Keratinocyte (primary cell): ENCODE data around the gene STARD10. TPM values are rescaled to one million over a fixed set of nuclear protein-coding genes. Genes with fewer than 3 reads are reported as not detected.

Source experiments
- DNase-seq: peaks from one replicate; pipeline ENCODE4 v3.0.0-alpha.2; 2011; ENCODE audit warnings: low read depth, missing footprints, low spot score
- FAIRE-seq: peaks from 2 replicates; lab custom pipeline; 2011; peaks lifted over from hg19 to GRCh38; lab: Jason Lieb, UNC
- H2AFZ ChIP-seq: 2 replicates; pipeline ENCODE4 v1.6.0; 2012; ENCODE audit warnings: low read length, control low read depth, inconsistent platforms; ENCODE audit not compliant: control insufficient read depth
- H3K27ac ChIP-seq: 2 replicates; pipeline ENCODE4 v1.5.1; 2011; ENCODE audit warnings: low read length; ENCODE audit not compliant: control insufficient read depth, insufficient read depth
- H3K27me3 ChIP-seq: 3 replicates; pipeline ENCODE4 v1.6.0; 2011; ENCODE audit warnings: low read length; ENCODE audit not compliant: control insufficient read depth, insufficient read depth; ENCODE audit errors: extremely low read depth
- H3K36me3 ChIP-seq, 2 experiments: 2 replicates in 1 of 2; 3 replicates in 1 of 2; pipeline ENCODE4 v1.5.1; 2011; ENCODE audit warnings: low read length in 2 of 2, mild to moderate bottlenecking in 1 of 2; ENCODE audit not compliant: control insufficient read depth in 2 of 2, insufficient read depth in 2 of 2; ENCODE audit errors: extremely low read depth in 1 of 2
- H3K4me1 ChIP-seq: 3 replicates; pipeline ENCODE4 v1.5.1; 2011; ENCODE audit warnings: low read length; ENCODE audit not compliant: control insufficient read depth, insufficient read depth; ENCODE audit errors: extremely low read depth
- H3K4me2 ChIP-seq: 3 replicates; pipeline ENCODE4 v1.6.0; 2011; ENCODE audit warnings: low read depth, low read length; ENCODE audit not compliant: control insufficient read depth, insufficient read depth; ENCODE audit errors: extremely low read depth
- H3K4me3 ChIP-seq, 3 experiments: fragments of 200-600 bp in 1 of 3; sonication (generic) in 1 of 3; 2 replicates in 2 of 3; 3 replicates in 1 of 3; pipeline ENCODE4 v1.5.1; 2011 to 2016; ENCODE audit warnings: low read length in 3 of 3, mild to moderate bottlenecking in 3 of 3, control low read depth in 2 of 3, inconsistent platforms in 1 of 3, low read depth in 1 of 3, mixed read lengths in 1 of 3, mixed run types in 1 of 3, moderate library complexity in 1 of 3; ENCODE audit not compliant: control insufficient read depth in 2 of 3, insufficient read depth in 2 of 3; ENCODE audit errors: extremely low read depth in 1 of 3
- H3K79me2 ChIP-seq: 2 replicates; pipeline ENCODE4 v1.6.0; 2012; ENCODE audit warnings: low read length; ENCODE audit not compliant: control insufficient read depth, insufficient read depth
- H3K9ac ChIP-seq: 3 replicates; pipeline ENCODE4 v1.6.0; 2011; ENCODE audit warnings: low read length; ENCODE audit not compliant: control insufficient read depth, insufficient read depth; ENCODE audit errors: extremely low read depth
- H3K9me1 ChIP-seq: 3 replicates; pipeline ENCODE4 v1.6.0; 2011; ENCODE audit warnings: low read length; ENCODE audit not compliant: control insufficient read depth, insufficient read depth; ENCODE audit errors: extremely low read depth
- H3K9me3 ChIP-seq: 2 replicates; pipeline ENCODE4 v1.5.1; 2012; ENCODE audit warnings: low read depth, low read length; ENCODE audit not compliant: control insufficient read depth
- H4K20me1 ChIP-seq: 3 replicates; pipeline ENCODE4 v1.6.0; 2011; ENCODE audit warnings: low read length; ENCODE audit not compliant: control insufficient read depth, insufficient read depth; ENCODE audit errors: extremely low read depth
- CTCF ChIP-seq, 3 experiments: IDR thresholded peaks in 1 of 3; conservative IDR thresholded peaks in 1 of 3; optimal IDR thresholded peaks in 1 of 3; 2 replicates in 2 of 3; 3 replicates in 1 of 3; pipeline versions ENCODE3 to v1.5.1; 2011; ENCODE audit warnings: low read length in 3 of 3, mild to moderate bottlenecking in 3 of 3, moderate library complexity in 2 of 3, control low read depth in 1 of 3, inconsistent platforms in 1 of 3; ENCODE audit not compliant: insufficient read depth in 2 of 3; ENCODE audit errors: extremely low read depth in 1 of 3
- EZH2 ChIP-seq: IDR thresholded peaks from one replicate; pipeline ENCODE4 v1.6.1; 2012; ENCODE audit warnings: inconsistent platforms, mild to moderate bottlenecking, low read length, moderate library complexity
- dilution Hi-C: fragments of 300-500 bp; cut with MboI; formaldehyde crosslinking; loops from one replicate; pipeline ENCODE4 v1.7.0; 2020; ENCODE audit warnings: low sequenced_read_pairs; ENCODE audit not compliant: extremely low pct_ligation_motif_present
- polyA plus RNA-seq, 5 experiments: library from polyadenylated mRNA; depleted of rRNA in 3 of 5; stranded (reverse) in 3 of 5; stranded (forward) in 1 of 5; unstranded in 1 of 5; fragments of >200 nt; gene quantifications; 1 replicate in 1 of 5; 2 replicates in 3 of 5; 3 replicates in 1 of 5; pipeline versions ENCODE4 v1.2.1 to v1.2.3, GENCODE V29; 2011 to 2012; ENCODE audit warnings: missing spikeins in 2 of 5, low read depth in 1 of 5, low replicate concordance in 1 of 5

STARD10 gene
- polyA plus RNA-seq, 1 donor (not counting 4 experiments of a cell fraction or from before 2014, with no cell fraction given), result 67.0 TPM

- H3K4me1 ChIP-seq, result no peaks in the 10 kb centered on the region
- peaks cover 3% of the 10 kb centered on the region for H4K20me1 ChIP-seq
- H3K4me2 ChIP-seq, result no peak overlapping the region
- no peak for DNase-seq
- no peaks in the 10 kb centered on the region for H3K27me3 ChIP-seq
- TF ChIP-seq EZH2, result no peak
- no peak for TF ChIP-seq CTCF (optimal IDR thresholded peaks at IDR 0.05 in 1 of 3, IDR thresholded peaks at IDR 0.05 in 1 of 3, conservative IDR thresholded peaks at IDR 0.05 in 1 of 3; ENCODE audit: extremely low read depth in 1 of 3, insufficient read depth in 2 of 3, low read length in 3 of 3)
- no peaks in the 10 kb centered on the region for H3K9me1 ChIP-seq
- no peak for FAIRE-seq
- peaks cover 44 to 47% of the 10 kb centered on the region in 2 experiments for H3K36me3 ChIP-seq
- no peaks in the 10 kb centered on the region for H3K9me3 ChIP-seq
- H2AFZ ChIP-seq, result no peak overlapping the region
- dilution Hi-C loops, result no loop called here
- H3K4me3 ChIP-seq, result no peak overlapping the region
- H3K9ac ChIP-seq, result no peak overlapping the region
- no peaks in the 10 kb centered on the region for H3K79me2 ChIP-seq
- no peak overlapping the region for H3K27ac ChIP-seq
Measured at GRCh38 chr11:72706579-72706978, 87.3 kb downstream of the STARD10 start.

GRCh38 chr11:72705442-72706365, 88.1 kb downstream of the STARD10 start:
- Histone ChIP-seq H3K9me3 (no peaks in the 10 kb centered on the region), H3K9ac (no peak overlapping the region), H3K27ac (no peak overlapping the region), H4K20me1 (peaks cover 2% of the 10 kb centered on the region), H3K9me1 (no peaks in the 10 kb centered on the region), H2AFZ (no peak overlapping the region), H3K79me2 (no peaks in the 10 kb centered on the region), H3K4me3 (no peak overlapping the region), H3K4me1 (no peaks in the 10 kb centered on the region), H3K27me3 (no peaks in the 10 kb centered on the region), H3K4me2 (no peak overlapping the region), H3K36me3 (peaks cover 42 to 43% of the 10 kb centered on the region in 2 experiments)
- FAIRE-seq, result no peak
- DNase-seq, result no peak
- TF ChIP-seq CTCF (optimal IDR thresholded peaks at IDR 0.05 in 1 of 3, IDR thresholded peaks at IDR 0.05 in 1 of 3, conservative IDR thresholded peaks at IDR 0.05 in 1 of 3; ENCODE audit: extremely low read depth in 1 of 3, insufficient read depth in 2 of 3, low read length in 3 of 3), result no peak
- no peak for TF ChIP-seq EZH2
- dilution Hi-C loops, result no loop called here
